ENCODE results near the gene TTLL8.

The TTLL8 gene

DNA sequence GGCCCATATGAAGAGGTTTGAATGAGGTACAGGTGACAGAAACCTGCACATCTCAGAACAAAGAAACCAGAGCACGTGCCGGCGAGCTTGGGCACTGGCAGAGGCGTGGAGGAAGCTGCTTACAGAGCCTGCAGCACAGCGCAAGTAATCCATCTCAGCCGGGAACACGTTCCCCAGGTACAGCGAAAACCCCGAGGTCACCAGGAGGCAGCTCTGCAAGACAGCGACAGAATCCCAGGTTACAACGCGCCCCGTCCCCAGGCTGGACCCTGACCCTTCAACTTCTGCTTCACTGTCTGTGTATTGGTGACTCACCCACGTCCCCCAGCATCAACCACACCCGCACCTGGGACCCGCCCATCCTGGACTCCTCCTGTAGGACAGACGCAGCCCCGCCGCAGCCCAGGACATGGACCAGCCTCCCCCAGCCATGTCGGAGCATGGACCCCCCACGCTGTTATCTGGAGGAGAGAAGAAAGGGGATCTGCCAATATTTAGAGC lies 24.9 kb upstream of the TTLL8 start:
- no peak for DNase-seq

DNA sequence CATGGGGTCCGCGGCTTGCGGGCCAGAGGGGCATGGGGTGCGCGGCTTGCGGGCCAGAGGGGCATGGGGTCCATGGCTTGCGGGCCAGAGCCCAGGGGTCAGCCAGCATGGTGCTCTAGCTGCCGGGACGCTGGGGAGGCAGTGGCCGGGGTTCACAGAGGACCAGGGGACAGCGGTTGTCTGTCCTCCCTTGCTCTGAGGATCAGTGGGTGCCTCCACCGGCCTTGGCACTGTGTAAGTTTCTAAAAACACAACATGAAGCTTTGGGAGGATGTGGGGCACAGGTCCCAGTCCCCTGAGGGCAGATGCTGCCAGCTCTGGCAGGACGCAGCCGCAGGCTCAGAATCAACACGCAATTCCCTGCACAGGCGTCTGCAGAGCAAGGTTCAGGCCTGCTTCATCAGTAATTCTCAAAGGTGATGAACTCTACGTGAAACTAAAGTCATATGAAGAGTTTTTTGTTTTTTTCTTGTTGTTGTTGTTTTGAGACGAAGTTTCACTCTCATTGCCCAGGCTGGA lies 24.2 kb upstream of the TTLL8 start:
- DNase-seq: no peak

DNA sequence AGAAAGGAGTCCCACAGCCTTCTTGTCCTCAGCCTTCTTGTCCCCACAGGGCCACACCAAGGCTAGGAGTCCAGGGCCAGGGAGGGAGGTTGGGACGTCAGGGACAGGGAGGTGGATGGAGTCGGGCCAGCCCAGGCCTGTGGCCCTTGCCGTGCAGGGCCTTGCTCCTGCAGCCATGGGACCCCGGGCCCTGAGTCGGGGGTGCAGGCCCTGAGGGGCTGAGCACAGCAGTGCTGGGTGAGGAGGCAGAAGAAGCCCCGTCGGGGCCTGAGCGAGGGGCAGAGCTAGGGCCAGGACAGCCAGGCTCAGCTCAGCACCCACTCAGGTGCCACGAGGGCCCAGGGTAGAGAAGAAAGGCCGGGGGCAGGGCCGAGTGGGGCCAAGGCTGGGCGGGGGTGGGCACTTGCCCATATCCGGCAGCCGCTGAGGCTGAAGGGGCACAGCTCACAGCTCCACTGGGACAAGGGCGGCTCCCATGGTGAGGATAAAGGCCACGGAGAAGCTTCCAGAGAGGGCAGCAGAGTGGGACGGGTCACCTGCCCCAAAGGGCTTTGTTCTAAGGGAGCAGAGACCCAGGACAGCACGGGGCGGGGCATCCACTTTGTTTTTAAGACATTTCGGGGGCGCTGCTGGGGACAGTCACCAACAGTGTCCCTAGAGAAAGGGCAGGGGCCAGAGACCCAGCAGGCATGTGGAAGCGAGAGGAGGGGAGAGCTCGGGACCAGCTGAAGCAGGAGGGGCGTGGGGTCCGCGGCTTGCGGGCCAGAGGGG lies 23.5 kb upstream of the TTLL8 start:
- no peak for DNase-seq

DNA sequence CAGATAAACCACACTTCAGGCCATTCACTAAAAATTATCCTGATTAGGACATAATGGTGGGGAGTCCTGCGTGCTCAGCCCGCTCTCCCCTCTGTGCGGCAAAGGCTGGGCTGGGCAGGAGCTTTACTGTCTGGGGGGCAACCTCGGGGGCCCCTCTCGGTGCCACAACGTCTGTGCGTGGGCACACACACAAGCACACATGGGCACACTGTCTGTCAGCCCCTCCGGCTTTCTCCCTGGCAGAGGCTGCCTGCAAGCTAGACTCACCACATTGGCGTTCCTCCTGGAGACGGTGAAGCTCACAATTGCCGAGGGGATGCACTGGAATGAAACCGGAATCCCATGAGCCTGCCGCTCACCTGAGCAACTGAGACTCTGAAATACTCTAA lies 22.0 kb upstream of the TTLL8 start:
- DNase-seq: no peak

DNA sequence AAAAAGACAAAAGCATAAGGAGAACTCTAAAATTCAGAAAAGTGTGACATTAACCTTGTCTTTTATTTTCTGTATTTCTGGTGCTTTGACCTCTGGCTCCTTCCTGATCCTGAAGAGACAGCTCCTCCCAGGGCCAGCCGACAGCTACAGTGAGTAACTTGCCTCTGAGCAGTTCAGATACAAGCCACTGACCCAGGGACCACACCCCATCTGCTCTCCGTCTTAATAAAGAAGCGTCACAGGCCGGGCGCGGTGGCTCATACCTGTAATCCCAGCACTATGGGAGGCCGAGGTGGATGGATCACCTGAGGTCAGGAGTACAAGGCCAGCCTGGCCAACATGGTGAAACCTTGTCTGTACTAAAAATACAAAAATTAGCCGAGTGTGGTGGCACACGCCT lies 20.7 kb upstream of the TTLL8 start:
- no peak for DNase-seq

DNA sequence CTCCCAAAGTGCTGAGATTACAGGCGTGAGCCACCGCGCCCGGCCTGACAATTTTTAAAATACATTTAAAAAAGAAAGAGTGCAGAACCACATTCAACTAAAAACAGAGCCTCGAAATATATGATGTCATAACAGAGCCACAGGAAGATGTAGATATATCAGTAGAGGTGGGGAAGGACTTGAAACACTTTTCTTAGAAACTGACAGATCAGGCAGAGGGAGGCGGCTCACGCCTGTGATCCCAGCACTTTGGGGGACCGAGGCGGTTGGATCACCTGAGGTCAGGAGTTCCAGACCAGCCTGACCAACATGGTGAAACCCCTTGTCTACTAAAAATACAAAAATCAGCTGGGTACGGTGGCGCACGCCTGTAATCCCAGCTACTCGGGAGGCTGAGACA lies 20.1 kb upstream of the TTLL8 start:
- DNase-seq: no peak

DNA sequence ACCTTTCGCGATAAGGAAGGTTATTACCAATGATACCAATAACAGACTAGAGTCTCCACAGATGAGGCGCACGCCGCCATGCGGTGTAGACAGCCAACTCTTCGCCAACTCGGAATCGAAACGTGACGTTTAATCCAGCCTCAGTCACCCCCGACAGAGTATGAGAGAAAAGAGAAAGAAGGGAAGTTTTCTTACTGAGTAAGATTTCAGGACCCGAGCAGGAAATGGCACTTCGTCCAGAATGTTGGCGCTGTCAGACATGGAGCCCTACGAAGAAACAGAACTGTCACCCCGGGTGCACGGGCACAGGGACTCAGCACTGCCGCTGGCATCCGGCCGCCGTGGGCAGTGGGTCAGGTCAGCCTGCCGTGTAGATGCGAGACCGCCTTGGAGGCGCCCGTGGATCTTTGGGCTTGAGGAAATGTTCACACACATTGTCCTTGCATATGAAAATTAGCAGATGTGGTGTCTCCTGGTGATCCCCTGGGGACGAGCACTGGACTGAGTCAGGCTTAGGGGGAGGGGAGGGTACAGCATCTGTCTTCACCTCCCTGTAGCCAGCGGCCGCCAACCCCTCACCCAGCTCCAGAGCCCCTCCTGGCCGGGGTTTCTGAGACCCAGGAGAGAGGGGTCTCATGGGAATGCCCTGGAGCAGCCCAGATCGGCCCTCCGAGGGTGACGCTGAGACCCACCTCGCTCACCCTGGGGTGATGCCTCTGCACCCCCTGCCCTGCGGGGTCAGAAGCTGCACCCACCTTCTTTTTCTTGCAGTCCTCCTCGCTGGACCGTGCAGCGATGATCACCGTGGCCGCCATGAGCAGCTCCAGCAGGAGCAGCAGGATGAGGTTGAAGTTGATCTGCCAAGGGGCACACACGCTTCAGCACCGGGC lies 18.8 kb upstream of the TTLL8 start:
- DNase-seq: no peak

DNA sequence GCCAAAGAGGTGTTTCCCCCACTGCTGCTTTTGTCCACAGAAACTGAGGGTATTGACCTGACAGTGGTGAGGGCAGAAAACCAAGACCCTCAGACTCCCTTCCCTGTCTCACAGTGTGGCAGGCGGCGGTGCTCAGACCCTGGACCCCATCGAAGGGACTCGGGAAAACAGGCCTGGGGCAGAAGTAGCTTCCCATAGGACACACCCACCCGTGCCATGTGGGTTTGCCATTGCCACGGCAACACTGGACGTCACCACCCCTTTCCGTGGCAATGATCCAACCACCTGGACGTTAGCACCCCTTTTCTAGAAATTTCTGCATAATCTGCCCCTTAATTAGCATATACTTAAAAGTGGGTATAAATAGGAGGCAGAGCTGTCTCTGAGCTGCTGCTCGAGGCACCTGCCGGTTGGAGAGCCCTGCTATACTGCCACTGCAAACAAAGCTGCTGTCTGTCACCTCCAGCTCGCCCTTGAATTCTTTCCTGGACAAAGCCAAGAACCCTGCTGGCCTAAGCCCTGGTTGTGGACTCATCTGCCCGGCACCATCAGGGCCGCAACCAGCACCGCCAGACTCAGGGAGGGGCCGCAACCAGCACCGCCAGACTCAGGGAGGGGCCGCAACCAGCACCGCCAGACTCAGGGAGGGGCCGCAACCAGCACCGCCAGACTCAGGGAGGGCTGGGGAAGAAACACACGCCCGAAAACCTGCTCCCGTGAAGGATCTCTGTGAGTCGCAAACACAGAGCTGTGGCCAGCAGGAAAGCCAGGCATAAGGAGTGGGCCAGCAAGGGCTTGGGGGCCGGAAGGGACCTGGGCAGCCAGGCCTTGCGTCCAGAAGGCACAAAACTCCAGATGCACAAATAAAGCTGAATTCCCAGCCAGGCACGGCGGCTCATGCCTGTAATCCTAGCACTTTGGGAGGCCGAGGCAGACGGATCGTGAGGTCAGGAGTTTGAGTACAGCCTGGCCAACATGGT lies 16.7 kb upstream of the TTLL8 start:
- no peak for DNase-seq

DNA sequence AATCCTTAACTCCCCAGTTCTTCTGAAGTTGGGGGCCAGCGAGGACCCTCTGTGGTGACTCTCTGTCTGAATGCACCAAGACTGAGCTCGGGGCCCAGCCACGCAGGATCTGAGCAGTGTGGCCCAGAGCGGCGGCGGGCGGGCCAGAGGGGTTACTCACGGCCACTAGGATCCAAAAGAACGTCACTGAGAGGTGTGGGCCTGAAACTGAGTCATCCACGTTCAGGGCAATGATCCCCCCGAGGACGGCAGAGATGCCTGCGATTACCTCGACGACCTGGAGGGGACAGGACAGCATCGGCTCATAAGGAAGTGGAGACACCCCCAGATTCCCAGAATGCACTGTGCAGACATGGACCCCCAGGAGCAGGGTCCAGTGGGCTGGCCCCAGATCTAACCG lies 16.0 kb upstream of the TTLL8 start:
- no peak for DNase-seq

DNA sequence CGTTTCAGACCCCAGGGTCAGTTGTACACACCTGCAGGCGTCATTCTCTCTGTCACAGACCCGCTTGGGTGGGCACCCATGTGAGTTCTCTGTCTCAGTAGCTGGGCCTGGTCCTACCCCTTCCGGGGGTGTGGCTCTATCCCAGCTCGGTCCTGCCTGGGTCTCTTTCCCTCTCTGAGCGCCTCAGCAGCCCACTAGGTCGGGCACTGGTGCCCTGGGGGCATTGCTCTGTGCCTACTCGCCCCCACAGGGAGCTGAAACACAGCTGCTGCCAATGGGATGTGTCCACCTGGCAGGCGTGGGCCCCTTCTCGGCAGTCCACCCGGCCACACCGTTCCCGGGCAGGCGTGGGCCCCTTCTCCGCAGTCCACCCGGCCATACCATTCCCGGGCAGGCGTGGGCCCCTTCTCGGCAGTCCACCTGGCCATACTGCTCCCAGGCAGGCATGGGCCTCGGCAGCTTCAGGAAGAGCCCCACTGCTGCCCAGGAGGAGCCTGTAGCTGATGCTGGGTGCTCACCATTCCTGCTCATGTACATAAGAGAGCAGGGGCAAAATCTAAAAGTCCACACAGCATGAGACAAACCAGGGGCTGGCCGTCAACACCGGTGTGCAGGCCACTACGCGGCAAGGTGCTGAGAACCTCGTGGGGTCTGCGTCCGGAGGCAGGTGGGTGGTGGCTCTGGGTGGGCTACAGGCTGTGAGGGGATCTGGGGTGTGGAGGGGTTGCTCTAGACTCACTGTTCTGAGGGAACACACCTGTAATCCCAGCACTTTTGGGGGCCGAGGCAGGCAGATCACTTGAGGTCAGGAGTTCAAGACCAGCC lies 14.8 kb upstream of the TTLL8 start:
- DNase-seq: no peak

DNA sequence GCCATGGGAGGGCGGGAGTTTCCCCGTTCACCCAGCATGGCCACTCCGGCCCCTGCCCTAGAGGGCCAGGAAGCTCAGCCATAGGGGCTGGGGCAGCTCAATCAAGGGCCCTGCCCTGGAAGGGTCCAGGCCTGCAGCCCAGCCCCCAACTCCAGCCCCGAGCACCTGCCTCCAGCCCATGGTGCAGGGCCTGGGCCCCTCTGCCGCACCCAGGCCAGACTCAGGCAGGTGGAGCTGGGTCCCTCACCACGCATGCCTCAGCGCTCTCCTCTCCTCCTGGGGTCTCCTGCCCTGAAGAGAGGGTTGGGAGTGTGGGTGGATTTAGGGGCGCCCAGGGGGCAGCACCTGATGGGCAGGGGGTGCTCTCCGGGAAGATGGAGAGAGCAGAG lies 14.1 kb upstream of the TTLL8 start:
- no peak for DNase-seq

DNA sequence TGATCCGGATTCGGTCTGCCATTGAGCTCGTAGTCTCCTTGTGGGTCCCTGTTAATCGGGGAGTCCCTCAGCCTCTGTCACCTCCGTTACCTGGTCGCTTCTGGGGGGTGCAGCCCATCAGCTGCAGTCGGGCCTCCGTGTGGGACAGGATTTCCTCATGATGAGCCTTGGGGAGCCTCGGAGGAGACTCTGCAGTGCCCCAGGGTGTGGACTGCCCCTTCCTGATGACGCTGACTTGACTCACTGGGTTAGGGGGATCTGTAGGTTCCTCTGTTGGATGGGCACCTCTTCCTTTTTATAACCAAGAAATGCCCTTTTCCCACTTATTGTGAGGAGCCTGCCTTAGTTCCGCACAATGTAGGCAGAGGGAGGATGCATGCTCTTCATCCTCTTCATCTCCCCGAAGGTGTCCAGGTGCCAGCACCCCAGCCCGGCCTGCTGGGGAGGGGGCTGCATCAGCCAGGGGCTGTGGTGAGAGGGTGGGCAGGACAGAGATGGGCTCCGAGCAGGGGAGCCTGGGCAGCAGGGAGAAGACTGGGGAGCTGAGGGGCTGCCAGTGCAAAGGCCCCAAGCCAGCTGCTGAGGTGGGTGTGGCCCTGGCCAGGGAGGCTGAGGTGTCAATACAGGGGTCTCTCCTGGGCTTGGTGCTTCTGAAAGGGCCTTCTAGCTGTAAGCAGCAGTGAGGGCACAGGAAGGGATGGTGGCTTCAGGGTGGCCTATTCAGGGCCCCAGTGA lies 13.5 kb upstream of the TTLL8 start:
- no peak for DNase-seq

DNA sequence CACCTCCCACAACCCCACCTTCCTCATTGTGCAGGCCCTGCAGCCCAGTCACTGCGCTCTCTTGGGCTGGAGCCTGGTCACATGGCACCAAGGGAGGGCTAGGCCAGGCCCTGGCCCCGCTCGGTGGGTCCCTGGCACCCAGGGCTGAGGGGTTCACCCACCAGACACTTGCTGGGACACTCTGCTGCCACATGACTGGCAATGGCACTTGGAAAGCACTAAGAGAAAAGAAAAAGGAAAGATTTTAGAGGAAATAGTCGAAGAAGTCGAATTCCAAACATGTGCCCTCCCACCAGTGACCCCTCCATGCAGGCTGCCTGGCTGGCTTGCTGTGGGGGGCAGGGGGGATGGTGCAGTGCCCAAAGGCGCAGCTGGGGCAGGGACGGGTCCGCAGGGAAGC lies 12.3 kb upstream of the TTLL8 start:
- no peak for DNase-seq

DNA sequence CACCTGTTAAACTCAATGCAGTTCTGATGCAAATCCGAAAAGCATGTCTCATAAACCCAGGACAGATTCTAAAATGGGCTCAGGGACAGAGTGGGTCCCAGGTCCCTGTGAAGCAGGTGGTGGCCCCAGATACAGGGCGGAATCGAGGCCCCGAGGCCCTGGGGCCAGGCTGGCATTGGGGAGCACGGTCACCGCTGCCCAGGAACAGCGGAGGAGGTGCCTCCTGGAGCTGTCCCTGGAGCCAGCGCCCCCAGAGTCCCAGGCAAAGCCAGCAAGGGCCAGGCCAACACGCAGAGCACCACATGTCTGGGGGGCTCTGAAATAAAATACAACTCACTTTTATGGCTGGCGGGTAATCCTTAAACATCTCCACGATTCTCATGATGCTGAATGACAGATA lies 10.0 kb upstream of the TTLL8 start:
- no peak for DNase-seq

DNA sequence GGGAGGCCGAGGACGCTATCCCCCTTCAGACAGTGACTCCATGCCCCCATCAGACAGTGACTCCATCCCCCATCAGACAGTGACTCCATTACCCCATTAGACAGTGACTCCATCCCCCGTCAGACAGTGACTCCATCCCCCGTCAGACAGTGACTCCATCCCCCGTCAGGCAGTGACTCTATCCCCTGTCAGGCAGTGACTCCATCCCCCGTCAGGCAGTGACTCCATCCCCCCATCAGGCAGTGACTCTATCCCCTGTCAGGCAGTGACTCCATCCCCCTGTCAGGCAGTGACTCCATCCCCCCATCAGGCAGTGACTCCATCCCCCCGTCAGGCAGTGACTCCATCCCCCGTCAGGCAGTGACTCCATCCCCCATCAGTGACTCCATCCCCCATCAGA lies 9.1 kb upstream of the TTLL8 start:
- no peak for DNase-seq

DNA sequence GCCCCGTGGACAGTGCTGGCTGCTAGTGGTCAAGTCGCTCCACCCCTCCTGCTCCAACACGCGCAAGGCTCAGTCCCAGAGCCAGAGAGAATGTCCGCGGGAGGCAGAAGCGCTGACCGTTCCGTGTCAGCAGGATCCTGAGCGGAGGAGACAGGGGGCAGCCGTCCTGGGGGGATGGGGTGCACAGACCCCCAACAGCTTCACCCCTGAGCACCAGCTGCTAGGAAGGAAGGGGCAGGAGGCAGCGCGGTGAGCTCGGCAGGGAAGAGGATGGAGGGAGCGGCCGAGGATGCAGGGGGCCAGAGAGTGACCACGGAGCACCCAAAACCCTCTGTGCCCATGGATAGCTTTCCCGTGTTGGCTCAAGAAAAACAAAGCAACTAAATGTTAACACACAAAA lies 6.4 kb upstream of the TTLL8 start:
- no peak for DNase-seq

DNA sequence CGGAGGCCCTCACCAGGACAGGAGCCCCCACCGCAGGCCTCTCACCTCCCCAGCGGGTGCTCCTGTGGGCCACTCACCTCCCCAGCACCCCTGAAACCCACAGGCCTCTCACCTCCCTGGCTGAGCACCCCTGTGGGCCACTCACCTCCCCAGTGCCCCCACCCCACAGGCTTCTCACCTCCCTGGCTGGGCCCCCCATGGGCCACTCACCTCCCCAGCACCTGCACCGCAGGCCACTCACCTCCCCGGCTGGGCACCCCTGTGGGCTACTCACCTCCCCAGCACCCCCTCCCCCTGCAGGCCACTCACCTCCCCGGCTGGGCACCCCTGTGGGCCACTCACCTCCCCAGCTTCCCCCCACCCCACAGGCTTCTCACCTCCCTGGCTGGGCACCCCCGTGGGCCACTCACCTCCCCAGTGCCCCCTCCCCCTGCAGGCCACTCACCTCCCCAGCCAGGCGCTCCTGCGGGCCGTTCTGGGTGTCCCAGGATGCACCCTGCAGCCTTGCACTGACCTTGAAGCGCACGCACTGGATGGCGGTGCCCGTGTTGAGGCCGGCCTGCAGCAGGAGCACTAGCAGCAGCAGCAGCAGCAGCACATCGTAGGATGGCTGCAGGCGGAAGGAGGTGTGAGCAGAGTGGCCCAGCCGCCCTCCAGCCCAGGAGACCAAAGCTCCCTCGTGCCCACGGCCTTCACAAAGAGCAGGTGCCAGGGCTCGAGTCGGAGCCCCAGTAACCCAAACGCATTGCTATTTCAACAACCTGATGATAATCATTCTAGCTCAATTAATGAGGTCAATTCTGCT lies 5.7 kb upstream of the TTLL8 start:
- no peak for DNase-seq

DNA sequence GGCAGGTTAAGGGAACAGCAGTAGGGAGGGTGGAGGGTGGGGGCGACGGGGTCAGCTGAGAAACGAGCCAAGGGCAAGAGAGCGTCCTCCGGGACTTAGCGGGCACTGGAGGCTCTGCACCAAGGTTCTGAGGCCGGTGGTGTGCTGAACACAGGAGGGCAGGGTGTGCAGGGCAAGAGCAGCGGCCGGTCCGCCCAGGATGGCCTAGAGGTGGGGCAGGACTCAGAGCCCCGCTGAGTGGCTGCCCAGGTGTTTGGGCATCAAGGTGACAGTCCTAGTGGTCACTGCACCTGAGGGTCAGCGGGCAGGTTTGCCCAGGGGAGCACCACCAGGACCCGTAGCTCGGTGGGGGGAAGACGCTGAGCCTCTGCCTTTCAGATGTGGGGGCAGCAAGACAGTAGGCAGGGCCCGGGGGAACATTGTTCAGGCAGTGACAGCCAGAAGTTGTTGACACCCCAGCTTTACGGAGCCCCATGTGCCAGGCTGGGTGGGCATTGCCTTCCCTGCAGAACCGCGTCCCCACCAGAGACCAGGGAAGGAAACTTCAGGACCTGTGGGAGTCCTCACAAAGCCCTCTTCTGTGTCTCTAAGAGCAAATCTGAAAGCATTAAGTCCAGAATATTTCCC lies 4.5 kb upstream of the TTLL8 start:
- DNase-seq: no peak

DNA sequence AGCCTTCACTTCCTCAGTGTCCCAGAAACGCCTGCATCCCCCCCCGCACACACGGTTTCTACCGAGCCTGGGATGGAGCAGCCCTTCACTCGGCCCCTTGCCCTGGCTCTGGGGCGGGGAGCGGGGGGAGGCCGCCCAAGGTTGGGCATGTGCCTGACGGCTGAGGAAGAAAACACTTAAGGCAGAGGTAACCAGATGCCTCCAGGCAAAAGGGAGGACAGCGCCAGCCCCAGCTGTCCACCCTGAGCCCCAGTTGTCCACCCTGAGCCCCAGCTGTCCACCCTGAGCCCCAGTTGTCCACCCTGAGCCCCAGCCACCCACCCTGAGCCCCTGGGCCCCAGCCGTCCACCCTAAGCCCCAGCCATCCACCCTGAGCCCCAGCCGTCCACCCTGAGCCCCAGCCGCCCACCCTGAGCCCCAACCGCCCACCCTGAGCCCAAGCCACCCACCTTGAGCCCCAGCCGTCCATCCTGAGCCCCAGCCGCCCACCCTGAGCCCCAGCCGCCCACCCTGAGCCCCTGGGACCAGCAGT lies 3.8 kb upstream of the TTLL8 start:
- no peak for DNase-seq
